HG02763 (cell line): Measurements from ENCODE around the gene TAS2R41.

Experiments
- ATAC-seq: cut with Tn5 transposase; IDR thresholded peaks from one replicate; pipeline ENCODE4 v1.9.1; 2021; ENCODE audit warnings: mild to moderate bottlenecking, moderate library complexity; ENCODE audit not compliant: unreplicated experiment

TAS2R41 gene

GRCh38 chr7:143477501-143478150, at the start of gene TAS2R41:
TAS2R41 (plus strand) TSS chr7:143477873; CDS start chr7:143477873, 0 bp downstream.
- no peak for ATAC-seq

- ATAC-seq: no peak
Observed at GRCh38 chr7:143429770-143430698, 47.6 kb upstream of the TAS2R41 start.

- no peak for ATAC-seq
Observed at GRCh38 chr7:143431109-143431508, 46.6 kb upstream of the TAS2R41 start.

DNA sequence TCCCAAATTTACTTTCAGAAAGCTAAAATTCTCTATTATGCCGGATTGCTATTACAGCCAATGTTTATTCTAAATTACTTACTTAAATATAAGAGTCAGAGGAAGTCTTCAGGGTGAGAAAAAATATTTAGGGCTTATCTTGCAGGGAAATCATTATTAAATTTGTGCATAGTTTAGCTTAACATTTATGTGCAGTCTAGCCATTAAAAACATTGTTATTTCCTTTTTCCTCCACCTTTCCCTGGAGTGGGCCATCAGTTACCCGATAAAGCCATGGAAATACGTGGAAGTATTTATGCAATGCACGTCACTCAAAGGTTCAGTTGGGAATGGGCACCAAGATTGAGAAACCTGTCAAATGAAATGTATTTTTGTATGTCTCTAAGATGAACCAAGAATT, 43.9 kb upstream of the TAS2R41 start:
- ATAC-seq: no peak

GRCh38 chr7:143434660-143435059, 43.0 kb upstream of the TAS2R41 start:
- ATAC-seq: no peak

- ATAC-seq: no peak
Observed at GRCh38 chr7:143435266-143435665, 42.4 kb upstream of the TAS2R41 start.

DNA sequence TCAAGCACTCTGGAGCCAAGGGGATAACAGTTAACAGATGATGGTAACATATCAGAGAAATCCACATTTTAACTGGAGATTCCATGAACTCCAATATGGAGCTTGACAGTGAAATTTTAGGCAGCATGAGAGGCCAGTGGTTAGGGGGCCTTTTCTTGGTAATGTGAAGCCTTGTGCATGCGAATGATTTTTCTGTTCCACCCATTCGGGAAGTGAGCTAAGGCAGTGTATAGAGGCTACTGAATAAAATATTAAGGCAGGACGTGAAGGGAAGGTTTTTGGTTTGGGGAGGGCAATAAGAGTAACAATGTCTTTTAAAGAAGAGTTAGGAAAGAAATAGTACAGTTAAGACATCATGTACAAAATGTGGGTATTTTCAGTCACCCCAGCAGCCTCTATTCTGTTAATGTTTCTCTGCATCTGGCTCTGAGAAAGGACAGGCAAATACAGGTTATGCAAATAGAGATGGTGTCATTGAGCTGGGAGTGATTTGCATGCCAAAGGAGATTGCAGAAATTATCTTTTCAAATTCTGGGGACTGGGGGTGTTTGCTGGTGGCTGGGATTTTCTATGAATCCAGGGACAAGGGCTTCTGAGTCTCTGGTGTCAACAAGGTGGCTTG, 41.2 kb upstream of the TAS2R41 start:
- peak; percentile 83 for ATAC-seq

GRCh38 chr7:143437578-143437977, 40.1 kb upstream of the TAS2R41 start:
- ATAC-seq: peak; percentile 46

GRCh38 chr7:143439866-143440265, 37.8 kb upstream of the TAS2R41 start:
- no peak for ATAC-seq

- no peak for ATAC-seq
Observed at GRCh38 chr7:143443153-143443552, 34.5 kb upstream of the TAS2R41 start, which contains the start of gene TAS2R60. TAS2R60 (plus strand) TSS chr7:143443453; CDS start chr7:143443453, 0 bp downstream.

GRCh38 chr7:143444063-143444782, 33.5 kb upstream of the TAS2R41 start:
- no peak for ATAC-seq

DNA sequence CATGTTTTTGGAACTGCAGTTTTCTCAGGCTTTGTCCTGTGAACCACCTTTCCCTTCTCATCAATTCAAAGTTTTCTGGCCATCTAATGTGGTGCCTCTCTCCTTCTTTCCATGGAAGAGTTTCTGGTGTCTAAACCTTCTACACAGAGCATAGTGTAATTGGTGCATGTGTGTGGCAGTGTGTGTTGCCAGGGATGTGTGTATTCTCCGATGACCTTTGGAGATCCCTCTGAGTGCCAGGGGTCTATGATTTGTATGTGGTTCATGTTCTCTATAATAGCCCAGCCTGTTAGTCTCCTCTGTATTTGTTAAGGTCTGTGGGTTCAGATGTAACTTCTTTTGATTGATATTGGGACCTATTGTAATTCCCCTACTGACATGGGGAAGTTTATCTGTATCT, 32.9 kb upstream of the TAS2R41 start:
- ATAC-seq: no peak

- ATAC-seq: no peak
Observed at GRCh38 chr7:143447466-143447865, 30.2 kb upstream of the TAS2R41 start.

GRCh38 chr7:143448429-143448828, 29.2 kb upstream of the TAS2R41 start:
- no peak for ATAC-seq

DNA sequence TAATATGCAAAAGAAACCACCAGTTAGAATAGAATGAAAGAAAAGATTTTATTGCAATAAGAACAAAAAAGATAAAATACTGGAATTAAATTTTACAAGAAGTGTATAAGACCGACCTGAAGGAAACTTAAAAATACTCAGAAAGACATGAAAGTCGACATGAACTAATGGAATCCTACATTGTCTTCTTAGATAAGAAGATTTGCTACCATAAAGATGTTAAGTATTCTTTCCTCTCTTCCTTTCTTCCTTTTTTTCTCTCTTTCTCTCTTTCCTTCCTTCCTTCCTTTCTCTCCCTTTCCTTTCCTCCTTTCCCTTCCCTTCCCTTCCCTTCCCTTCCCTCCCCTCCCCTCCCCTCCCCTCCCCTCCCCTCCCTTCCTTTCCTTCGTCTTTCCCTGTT, 27.9 kb upstream of the TAS2R41 start:
- ATAC-seq: no peak

- no peak for ATAC-seq
Observed at GRCh38 chr7:143451122-143451521, 26.6 kb upstream of the TAS2R41 start.

GRCh38 chr7:143451746-143452145, 25.9 kb upstream of the TAS2R41 start:
- no peak for ATAC-seq

- ATAC-seq: no peak
Observed at GRCh38 chr7:143452495-143452894, 25.2 kb upstream of the TAS2R41 start.

DNA sequence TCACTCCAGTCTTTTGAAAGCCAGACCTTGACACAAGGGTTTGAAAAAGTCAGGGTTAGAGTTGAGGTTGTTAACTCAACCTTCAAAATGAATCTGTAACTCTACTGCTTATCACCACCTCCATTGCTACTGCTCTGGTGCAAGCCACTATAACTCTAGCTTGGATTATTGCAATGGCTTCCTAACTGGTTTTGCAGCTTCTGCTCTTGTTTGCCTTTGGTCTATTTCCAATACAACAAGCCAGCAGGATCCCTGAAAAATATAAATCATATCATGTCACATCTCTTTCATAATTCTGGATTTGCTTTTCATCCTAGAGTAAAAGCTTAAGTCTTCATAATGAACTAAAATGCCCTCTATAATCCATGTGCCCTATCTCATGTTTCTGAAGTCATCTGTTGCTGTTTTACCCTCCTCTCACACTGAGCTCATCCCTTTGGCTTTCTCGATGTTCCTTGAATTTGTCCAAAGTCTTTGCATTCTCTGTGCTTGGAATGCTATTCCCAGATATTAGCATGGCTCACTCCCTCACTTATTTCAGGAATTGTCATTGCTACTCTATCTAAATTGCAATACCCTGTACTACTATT, 23.5 kb upstream of the TAS2R41 start:
- no peak for ATAC-seq

DNA sequence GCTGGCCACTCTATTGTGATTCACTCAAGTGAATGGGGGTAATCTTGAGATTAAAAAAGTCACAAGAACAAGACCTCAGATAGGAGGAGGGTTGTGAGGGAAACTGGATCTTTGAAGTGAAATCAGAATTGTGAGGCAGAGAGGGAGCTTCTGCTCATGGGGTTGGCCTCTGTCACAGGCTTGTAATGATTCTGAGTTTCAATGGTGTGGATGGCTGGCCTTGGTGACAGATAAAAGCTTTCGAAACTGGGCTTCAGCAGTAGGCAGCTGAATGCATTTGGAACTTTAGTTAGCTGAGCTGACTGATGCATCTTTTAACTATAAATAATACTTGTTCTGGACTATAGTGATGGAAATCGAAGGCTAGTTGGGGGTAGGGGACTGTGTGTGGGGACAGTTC, 22.2 kb upstream of the TAS2R41 start:
- ATAC-seq: no peak

GRCh38 chr7:143455942-143456341, 21.7 kb upstream of the TAS2R41 start:
- no peak for ATAC-seq
